Transverse colon (tissue), 4 donors: Measurements from ENCODE around the gene ZNF423. TPM values are rescaled to one million over a fixed set of nuclear protein-coding genes. Genes with fewer than 3 reads are reported as not detected.

Source experiments
- DNase-seq: peaks from one replicate; pipeline ENCODE4 v3.0.0-alpha.2; 2019
- H3K27ac ChIP-seq, 4 donors: fragments of 200-600 bp; sonication (generic); 2 replicates each; pipeline ENCODE4 v1.5.1; 2016 to 2018; ENCODE audit warnings: inconsistent platforms in 4 of 4
- H3K27me3 ChIP-seq: fragments of 200-600 bp; sonication (generic); 2 replicates; pipeline ENCODE4 v1.5.1; 2017; ENCODE audit warnings: inconsistent platforms
- H3K36me3 ChIP-seq, 4 donors: fragments of 200-600 bp; sonication (generic); 2 replicates each; pipeline ENCODE4 v1.5.1; 2017 to 2019; ENCODE audit warnings: inconsistent platforms in 4 of 4
- H3K4me1 ChIP-seq, 4 donors: fragments of 200-600 bp; sonication (generic); 2 replicates each; pipeline ENCODE4 v1.5.1; 2017 to 2020; ENCODE audit warnings: inconsistent platforms in 4 of 4
- H3K4me3 ChIP-seq, 4 donors: fragments of 200-600 bp; sonication (generic); 1 replicate in 1 of 4; 2 replicates in 3 of 4; pipeline versions ENCODE4 v1.5.1 to v1.6.1; 2017 to 2019; ENCODE audit warnings: inconsistent platforms in 4 of 4
- H3K9me3 ChIP-seq, 2 donors: fragments of 200-600 bp; sonication (generic); 2 replicates each; pipeline ENCODE4 v1.5.1; 2017 to 2019; ENCODE audit warnings: inconsistent platforms in 2 of 2
- CTCF ChIP-seq, 5 experiments: fragments of 200-600 bp in 3 of 5; fragments of 450-650 bp in 2 of 5; sonication (generic) in 3 of 5; IDR thresholded peaks; 1 replicate in 2 of 5; 2 replicates in 3 of 5; pipeline ENCODE4 v1.5.1; 2016 to 2017; ENCODE audit warnings: antibody characterized with exemption in 5 of 5, inconsistent platforms in 3 of 5, mild to moderate bottlenecking in 2 of 5, moderate library complexity in 1 of 5
- EP300 ChIP-seq: sonication (generic); formaldehyde crosslinking; IDR thresholded peaks from one replicate; pipeline ENCODE4 v1.6.1; 2017; ENCODE audit warnings: antibody characterized with exemption, low read depth
- POLR2A ChIP-seq: fragments of 450-650 bp; IDR thresholded peaks from one replicate; pipeline ENCODE4 v1.6.1; 2016; ENCODE audit warnings: antibody characterized with exemption, mild to moderate bottlenecking, moderate library complexity
- POLR2AphosphoS5 ChIP-seq, 3 donors: sonication (generic); formaldehyde crosslinking; IDR thresholded peaks; one replicate each; pipeline ENCODE4 v1.6.1; 2016; ENCODE audit warnings: antibody characterized with exemption in 3 of 3
- WGBS, 2 donors: methylation state at CpG; one replicate each; pipeline ENCODE4 v1.1.5; 2018; ENCODE audit warnings: low coverage in 1 of 2; 5-methylcytosine and 5-hydroxymethylcytosine counted together
- in situ Hi-C, 4 donors: fragments of 200-750 bp; cut with MboI; loops; one replicate each; pipeline versions ENCODE4 v1.15.0 to v1.15.1; 2017; ENCODE audit warnings: low sequenced_read_pairs in 3 of 4, low pct_ligation_motif_present in 1 of 4, low pct_unique_long_range_greater_than_20kb in 1 of 4
- intact Hi-C: fragments of 100-400 bp; cut with DNase I; formaldehyde crosslinking; loops from one replicate; pipeline ENCODE4 v1.15.1; 2023; ENCODE audit warnings: low total_unique reads
- total RNA-seq, 4 donors: library from RNA; depleted of rRNA; stranded (reverse); fragments of >200 nt; gene quantifications; one replicate each; pipeline ENCODE4 v1.1.0, GENCODE V29; 2016

ZNF423 gene
- total RNA-seq, 4 donors from 2014 or later: 4.9 to 13.1 (median 7.2) TPM

DNA sequence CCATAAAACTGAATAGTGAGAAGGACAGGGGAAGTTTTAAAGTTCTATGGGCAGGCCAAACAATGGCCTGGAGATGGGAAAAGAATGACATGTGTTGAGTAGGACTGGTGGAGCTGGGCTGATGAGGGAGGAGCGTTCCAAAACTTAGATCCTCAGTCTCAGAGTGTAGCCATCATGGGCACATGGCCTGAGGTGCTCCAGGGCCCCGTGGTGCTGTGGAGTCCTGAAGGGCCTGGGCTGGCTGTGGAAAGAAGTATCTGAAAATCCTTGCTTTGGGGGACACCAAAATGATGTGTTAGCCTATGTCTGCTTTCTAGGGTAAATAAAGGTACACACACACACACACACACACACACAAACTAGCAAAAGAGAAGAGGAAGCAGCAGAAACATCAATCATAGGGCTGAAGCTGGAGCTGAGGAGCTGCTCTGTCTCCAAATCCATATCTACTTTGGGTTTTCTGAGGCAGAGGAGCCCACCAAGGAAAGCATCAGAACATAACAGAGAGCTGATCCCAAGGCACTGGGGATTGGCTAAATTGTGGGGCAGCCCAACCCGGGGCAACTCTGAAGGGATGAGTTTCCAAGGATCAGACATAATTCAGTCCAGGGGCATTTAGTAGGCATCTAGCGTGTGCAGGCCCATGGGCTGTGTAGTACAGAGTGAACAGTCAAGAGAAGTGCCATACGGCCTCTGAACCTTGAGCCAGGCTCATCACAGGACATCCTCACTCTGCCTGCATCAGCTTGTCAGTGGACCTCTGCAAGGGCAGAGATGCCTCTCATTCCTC lies 397.1 kb downstream of the ZNF423 start:
- WGBS, 2 donors: 79% methylated on average over 5 of the region's 5 CpGs; no CpG with 5 or more reads in 1 of the 2 donors
- intact Hi-C loops: no loop called here
- in situ Hi-C loops: no loop called here
- peaks cover 11% of the 10 kb centered on the region for H3K27me3 ChIP-seq
- no peak overlapping the region for H3K4me3 ChIP-seq
- H3K27ac ChIP-seq: no peak overlapping the region
- H3K36me3 ChIP-seq: no peaks in the 10 kb centered on the region
- no peaks in the 10 kb centered on the region for H3K4me1 ChIP-seq
- H3K9me3 ChIP-seq: no peaks in the 10 kb centered on the region
- TF ChIP-seq CTCF (IDR thresholded peaks at IDR 0.05) (no peak), POLR2AphosphoS5 (IDR thresholded peaks at IDR 0.05) (no peak), EP300 (no peak), POLR2A (no peak)
- no peak for DNase-seq

GRCh38 chr16:49458243-49458642 lies 397.7 kb downstream of the ZNF423 start:
- TF ChIP-seq EP300 (no peak), CTCF (IDR thresholded peaks at IDR 0.05) (no peak), POLR2A (no peak), POLR2AphosphoS5 (IDR thresholded peaks at IDR 0.05) (no peak)
- intact Hi-C loops: no loop called here
- DNase-seq: no peak
- no peaks in the 10 kb centered on the region for H3K9me3 ChIP-seq
- peaks cover 8% of the 10 kb centered on the region for H3K27me3 ChIP-seq
- H3K27ac ChIP-seq: no peak overlapping the region
- no peak overlapping the region for H3K4me3 ChIP-seq
- no peaks in the 10 kb centered on the region for H3K36me3 ChIP-seq
- in situ Hi-C loops: no loop called here
- H3K4me1 ChIP-seq: no peaks in the 10 kb centered on the region
- 76 to 93% methylated on average over 3 to 6 of the region's 6 CpGs for WGBS, 2 donors

DNA sequence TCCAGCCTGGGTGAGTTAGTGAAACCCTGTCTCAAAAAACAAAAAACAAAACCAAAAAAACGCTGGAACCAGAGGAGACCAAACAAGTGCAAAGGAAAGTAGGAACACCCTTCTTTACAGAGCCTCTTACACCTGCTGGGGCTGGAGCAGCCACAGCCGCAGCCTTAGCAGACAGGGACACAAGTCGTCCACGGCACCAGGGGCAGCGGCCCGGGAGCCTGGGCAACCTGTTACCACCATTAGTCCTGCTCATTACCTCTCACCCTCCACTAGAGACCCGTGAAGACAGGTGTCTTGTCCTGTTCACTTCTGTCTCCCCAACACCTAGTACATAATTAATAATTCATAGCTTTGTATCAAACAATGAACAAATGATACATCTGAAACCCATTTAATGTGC lies 398.7 kb downstream of the ZNF423 start:
- no peaks in the 10 kb centered on the region for H3K4me1 ChIP-seq
- H3K4me3 ChIP-seq: no peak overlapping the region
- DNase-seq: no peak
- TF ChIP-seq POLR2A: no peak
- no peak for TF ChIP-seq CTCF (IDR thresholded peaks at IDR 0.05)
- TF ChIP-seq EP300: no peak
- TF ChIP-seq POLR2AphosphoS5 (IDR thresholded peaks at IDR 0.05): no peak
- H3K9me3 ChIP-seq: no peaks in the 10 kb centered on the region
- in situ Hi-C loops: no loop called here
- intact Hi-C loops: no loop called here
- 83 to 88% methylated on average over 1 to 7 of the region's 7 CpGs for WGBS, 2 donors
- no peak overlapping the region for H3K27ac ChIP-seq
- no peaks in the 10 kb centered on the region for H3K27me3 ChIP-seq
- H3K36me3 ChIP-seq: no peaks in the 10 kb centered on the region

DNA sequence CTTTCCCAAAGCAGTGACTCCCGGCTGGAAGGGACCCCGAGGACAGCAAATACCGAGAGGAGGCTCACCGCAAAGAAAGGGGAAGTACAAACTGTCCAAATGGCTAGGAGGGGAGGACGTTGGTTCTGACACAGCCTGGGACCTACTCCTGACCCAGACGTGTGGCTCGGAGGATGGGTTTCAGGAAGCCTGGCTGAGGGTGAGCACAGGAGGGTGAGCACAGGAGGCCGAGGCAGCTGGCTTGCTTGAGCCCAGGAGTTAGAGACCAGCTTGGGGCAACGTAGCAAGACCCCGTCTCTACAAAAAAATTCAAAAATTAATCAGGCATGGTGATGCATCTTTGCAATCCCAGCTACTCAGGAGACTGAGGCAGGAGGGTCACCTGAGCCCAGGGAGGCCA lies 399.1 kb downstream of the ZNF423 start:
- no peak for DNase-seq
- no peak overlapping the region for H3K4me3 ChIP-seq
- in situ Hi-C loops (no loop called here), intact Hi-C loops (no loop called here)
- H3K4me1 ChIP-seq: no peaks in the 10 kb centered on the region
- H3K27me3 ChIP-seq: no peaks in the 10 kb centered on the region
- no peaks in the 10 kb centered on the region for H3K9me3 ChIP-seq
- H3K36me3 ChIP-seq: no peaks in the 10 kb centered on the region
- TF ChIP-seq POLR2A (no peak), POLR2AphosphoS5 (IDR thresholded peaks at IDR 0.05) (no peak), CTCF (IDR thresholded peaks at IDR 0.05) (no peak), EP300 (no peak)
- no peak overlapping the region for H3K27ac ChIP-seq
- WGBS, 2 donors: 72 to 100% methylated on average over 1 to 10 of the region's 10 CpGs
